NOMO-1 treated with DMSO at 0.1 percent for 48 hours (cell line): ENCODE data around the gene AXDND1.
A peak's percentile ranks its signal among the peaks of the same experiment; 100 is the strongest.
"Not testable (repeated sequence)": the region's sequence is repeated elsewhere in the genome, so short reads cannot be mapped to it uniquely, and the experiment has no call there.

Experiments
- DNase-seq: peaks from one replicate; lab custom pipeline; 2025; ENCODE audit not compliant: unreplicated experiment; lab: John Stamatoyannopoulos, UW

Gene AXDND1

DNA sequence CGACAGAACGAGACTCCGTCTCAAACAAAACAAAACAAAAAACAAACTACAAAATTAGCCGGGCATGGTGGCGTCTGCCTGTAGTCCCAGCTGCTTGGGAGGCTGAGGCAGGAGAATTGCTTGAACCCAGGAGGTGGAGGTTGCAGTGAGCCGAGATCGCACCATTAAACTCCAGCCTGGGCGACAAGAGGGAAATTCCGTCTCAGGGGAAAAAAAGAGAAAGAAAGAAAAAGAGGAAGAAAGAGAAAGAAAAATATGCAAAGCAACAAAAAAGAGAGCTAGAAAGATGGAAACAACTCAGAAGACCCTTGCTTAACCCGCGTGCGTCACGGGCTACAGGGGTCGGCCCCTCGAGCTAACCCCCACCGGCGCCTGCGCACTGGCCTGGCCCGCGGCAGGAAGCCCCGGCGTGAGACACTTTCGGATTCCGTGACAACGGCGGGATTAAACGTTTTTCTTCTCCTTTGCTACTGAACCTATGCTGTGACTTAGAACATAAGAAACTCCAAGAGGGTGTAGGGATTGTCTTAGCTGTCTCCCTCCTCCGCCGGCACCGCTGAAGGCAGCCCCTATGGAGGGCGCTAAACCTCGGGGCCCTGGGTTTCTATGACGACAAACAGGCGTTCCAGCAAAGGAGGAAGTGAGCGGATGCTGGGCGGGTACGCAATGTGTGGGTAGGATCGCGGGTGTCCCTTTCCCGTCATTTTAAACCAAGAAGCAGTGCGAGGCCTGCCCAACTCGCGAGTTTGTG lies at the start of gene AXDND1:
Gene AXDND1 (plus strand): TSS at position 630 of the 751 bp plus-strand sequence. CDS start 539 bp downstream, outside the sequence.
- DNase-seq = peak; percentile 91

DNA sequence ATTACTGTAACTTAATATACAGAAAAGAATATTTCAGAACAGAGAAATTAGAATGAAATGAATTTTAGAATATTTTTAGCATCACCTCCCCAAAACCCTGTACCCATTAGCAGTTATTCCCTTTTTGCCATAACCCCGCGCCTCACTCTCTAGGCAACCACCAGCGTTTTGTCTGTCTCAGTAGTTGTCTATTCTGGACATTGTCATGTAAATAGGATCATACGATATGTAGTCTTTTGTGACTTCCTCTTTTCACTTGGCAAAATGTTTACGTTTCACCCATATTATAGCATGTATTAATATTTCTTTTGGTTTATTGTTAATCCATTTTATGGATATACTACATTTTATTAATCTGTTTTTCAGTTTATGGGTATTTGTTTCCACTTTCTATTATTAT lies 47.3 kb upstream of the AXDND1 start:
- DNase-seq = peak; percentile 29

DNA sequence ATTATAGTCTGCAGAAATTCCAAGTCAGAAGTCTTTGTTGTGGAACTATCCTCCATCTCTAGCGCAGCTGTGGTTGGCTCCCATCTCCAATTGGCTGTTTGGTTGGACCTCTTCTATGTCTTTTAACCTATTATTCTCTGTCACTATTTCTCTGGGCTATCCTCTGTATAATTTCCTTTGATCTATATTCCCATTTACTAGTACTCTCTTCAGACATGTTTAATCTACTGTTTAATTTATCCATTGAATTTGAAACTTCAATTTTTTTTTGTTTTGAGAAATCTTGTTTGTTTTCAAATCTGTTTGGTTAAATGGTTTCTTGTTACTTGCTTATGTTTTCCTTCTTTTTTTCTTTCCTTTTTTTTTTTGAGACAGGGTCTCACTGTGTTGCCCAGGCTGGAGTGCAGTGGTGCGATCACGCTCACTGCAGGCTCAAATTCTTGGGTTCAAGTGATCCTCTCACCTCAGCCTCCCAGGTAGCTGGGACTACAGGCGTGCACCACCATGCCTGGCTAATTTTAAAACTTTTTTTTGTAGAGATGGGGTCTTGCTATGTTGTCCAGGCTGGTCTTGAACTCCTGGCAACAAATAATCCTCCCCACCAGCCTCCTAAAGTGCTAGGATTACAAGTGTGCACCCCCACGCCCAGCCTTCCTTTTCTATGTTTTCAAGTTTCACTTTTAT lies 44.1 kb upstream of the AXDND1 start:
- DNase-seq = no peak

- no peak for DNase-seq
These were observed 43.2 kb upstream of the AXDND1 start for GRCh38 chr1:179322557-179322956.

- DNase-seq = no peak
These were observed 42.3 kb upstream of the AXDND1 start for GRCh38 chr1:179323436-179323835.

DNA sequence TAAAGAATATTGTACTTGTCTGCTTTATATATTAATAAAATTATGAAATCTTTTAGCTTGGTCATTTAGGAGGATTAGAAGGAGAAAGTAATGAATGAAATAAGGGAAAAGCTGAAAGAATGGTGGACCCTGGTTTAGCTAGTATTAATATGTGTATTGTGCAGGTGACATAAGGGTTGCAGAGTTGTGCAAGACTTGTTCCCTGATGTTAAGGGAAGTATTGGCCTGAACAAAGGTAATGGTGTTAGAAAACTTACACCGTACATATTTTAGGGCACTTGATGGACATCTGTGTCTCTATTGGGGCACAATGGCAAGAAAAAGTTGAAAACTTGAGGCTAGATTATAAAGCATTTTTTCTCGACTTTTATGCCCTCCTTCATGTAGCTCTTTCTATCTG lies 39.9 kb upstream of the AXDND1 start:
- no peak for DNase-seq

DNA sequence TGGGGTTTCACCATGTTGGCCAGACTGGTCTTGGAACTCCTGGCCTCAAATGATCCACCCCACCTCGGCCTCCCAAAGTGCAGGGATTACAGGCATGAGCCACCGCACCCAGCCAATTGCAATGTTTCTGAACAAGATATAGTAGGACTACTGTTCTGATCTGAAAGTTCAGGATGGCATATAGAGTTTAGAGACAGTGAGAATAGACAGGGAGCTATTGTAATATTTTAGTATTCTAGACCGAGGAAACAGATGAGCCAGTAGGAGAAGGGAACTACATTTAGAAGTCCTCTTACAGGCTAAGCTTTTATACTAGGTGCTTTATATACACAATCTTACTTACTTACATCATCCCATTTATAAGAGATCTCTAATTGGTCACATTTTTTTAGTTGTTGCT lies 39.0 kb upstream of the AXDND1 start:
- no peak for DNase-seq

- peak; percentile 18 for DNase-seq
These were observed 38.6 kb upstream of the AXDND1 start for GRCh38 chr1:179327196-179327595.

GRCh38 chr1:179327679-179328078 lies 38.1 kb upstream of the AXDND1 start:
- peak; percentile 98 for DNase-seq

DNA sequence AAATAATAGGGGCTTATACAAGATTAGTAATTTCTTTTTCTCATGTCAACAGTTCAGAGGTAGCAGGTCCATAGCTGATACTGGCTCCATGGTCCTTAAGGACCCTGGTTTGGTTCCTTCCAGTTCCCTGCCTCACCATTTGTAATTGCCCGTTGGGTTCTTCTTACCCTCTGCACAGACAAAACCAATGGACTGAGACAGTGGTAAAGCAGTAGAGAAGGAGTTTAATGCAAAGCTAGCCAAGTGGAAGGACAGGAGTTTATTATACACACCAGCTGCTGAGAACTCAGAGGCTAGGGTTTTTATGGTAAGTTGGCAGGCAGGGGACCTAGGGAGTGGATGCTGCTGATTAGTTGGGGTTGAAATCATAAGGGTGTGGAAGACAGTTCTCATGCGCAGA lies 35.9 kb upstream of the AXDND1 start:
- no peak for DNase-seq

DNA sequence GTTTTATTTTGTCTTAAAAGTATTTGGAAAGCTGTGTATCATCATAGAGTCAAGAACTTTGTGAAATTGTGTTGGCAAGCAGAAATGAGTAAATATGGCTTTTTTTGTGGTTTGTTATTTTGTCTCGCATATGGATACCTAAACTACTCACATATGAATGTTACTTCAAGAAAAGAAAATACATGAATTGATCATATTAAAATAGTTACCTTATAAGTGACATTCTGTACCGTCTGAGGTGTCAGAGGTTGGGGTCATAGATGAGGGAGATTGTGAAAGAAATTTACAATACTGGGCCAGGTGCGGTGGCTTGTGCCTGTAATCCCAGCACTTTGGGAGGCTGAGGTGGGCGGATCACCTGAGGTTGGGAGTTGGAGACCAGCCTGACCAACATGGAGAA lies 31.3 kb upstream of the AXDND1 start:
- DNase-seq = no peak

DNA sequence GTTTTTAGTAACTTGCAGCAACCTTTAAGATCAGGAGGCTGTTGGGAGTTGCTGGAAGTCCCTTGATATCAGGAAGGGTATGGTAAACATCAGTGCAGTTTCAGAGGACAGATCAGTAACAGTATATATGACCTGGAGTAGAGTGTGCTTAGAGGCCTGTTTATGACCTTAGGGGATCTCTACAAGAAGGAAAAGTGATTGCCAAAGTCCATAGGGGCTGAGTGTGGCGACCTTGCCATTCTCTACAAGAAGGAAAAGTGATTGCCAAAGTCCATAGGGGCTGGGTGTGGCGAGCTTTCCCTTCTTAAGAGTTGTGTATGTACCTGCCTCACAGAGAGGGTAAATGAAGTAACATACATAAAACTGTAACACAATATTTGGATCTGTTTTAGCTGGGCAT lies 28.5 kb upstream of the AXDND1 start:
- no peak for DNase-seq

DNA sequence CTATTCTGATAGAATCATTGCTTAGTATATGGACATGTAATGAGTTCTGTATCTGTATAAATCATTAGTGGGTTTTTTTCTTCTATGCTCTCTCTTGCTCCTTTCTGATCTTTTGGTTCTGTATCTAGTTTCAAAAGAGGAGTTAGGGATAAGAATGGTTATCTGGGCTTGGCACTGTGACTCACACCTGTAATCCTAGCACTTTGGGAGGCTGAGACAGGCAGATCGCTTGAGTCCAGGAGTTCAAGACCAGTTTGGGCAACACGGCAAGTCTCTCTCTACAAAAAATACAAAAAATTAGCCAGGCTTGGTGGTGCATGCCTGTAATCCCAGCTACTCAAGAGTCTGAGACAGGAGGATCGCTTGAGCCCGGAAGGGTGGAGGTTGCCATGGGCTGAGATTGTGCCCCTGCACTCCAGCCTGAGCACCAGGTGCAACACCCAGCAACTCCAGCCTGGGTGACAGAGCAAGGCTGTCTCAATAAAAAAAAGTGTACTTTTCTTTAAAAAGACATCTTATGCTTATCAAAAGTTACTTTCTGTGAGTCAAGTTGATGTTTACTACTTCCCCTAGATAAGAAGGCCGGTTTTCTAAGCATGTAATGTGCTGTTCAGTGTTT lies 27.7 kb upstream of the AXDND1 start:
- DNase-seq = no peak

- peak; percentile 78 for DNase-seq
These were observed 24.9 kb upstream of the AXDND1 start for GRCh38 chr1:179340918-179341317.

DNA sequence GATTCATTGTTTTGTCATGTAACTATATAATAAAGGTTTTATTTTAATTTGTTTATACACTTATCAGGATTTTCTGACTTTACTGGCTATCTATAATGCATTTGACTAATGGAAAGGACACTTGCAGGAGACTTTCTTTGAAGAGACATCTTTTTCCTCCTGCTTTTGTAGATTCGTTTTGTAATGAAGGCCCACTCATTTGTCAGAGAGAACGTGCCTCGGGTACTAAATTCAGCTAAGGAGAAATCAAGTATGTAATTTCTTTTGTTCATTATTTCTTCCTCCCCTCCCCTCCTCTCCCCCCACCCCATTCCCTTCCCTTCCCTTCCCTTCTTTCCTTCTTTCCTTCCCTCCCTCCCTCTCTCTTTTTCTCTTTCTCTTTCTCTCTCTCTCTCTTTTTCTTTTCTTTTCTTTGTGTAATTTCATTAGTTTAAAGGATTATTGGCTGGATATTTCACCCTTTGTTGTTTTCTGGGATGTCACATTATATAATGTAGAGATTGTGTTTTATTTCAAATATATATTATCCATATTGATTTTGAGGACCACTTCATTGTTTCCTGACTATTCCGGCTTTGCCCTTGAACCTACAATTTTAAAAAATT lies 23.7 kb upstream of the AXDND1 start:
- no peak for DNase-seq

DNA sequence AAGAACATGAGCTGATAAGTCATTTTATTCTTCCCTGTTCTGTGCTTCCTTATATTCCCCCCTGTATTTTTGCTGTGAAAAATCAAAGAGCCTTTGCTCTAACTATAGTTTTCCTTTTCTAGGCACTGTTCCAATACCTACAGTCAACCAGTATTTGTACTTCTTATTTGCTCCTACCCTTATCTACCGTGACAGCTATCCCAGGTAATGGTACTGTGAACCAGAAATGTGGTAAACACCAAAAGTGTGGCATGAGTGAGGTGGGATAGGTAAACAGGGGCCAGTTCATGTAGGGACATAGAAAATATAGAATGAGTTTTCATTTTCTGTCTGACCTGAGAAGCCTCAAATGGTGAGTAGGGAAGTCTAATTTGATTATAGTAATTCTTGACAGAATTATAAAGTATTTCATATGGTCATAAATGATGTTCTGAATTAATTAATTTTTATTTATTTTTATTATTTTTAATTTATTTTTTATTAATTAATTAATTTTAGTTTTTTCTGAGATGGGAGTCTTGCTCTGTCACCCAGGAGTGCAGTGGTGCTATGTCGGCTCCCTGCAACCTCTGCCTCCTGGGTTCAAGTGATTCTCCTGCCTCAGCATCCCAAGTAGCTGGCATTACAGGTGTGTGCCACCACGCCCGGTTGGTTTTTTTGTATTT lies 22.9 kb upstream of the AXDND1 start:
- DNase-seq = no peak

- DNase-seq = no peak
These were observed 14.5 kb upstream of the AXDND1 start for GRCh38 chr1:179351281-179351680.

GRCh38 chr1:179352236-179352635 lies 13.5 kb upstream of the AXDND1 start:
- no peak for DNase-seq

DNA sequence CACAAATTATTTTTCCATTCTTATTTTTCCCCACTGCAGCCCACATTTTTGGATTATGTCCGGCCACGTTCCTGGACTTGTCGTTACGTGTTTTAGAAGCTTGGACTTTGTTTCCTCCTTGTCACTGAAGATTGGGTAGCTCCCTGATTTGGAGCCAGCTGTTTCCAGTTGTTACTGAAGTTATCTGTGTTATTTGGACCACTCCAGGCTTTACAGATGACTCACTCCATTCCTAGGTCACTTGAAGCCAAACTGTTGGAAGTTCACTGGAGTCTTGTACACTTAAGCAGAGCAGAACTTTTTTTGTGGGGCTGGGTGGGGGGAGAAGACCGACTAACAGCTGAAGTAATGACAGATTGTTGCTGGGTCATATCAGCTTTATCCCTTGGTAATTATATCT lies 12.2 kb upstream of the AXDND1 start:
- DNase-seq = no peak

GRCh38 chr1:179361631-179362030 lies 4.1 kb upstream of the AXDND1 start:
- DNase-seq = not testable (repeated sequence)

DNA sequence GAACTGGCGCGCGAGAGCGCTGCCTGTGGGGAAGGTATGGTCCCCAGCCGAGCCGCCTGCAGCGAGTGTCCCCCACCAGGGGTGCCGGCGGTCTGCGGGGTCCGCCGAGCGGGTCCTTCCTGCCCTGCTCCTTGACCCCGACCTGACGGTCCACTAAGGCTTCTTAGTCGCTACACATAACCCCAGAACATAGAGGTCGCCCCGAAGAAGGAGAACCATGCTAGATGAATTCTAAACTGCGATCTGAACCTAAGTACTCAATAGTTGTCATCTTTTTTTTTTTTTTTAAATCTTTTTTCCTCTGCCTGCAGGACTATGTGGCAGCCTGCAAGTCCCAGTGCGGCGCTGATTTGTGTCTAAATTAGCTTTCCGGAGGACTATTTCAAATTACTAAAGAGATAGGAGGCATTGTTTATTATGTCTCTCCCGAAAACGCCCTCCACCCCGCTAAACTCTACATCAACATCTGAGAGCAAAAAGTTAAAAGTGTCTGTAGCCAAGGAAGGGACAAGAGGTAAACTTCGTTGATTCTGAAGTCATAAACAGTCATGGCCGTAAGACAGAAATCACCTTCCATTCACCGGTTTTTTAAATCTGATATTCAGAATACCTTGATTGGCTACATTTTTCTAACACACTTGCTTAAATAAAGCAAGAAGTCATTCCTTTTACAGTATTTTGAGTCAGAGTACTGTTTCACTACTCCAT lies 476 bp downstream of the AXDND1 start:
- peak; percentile 27 for DNase-seq
